Endodermal cell (in vitro differentiated cells): ENCODE data around the gene HHAT. TPM values are rescaled to one million over a fixed set of nuclear protein-coding genes. Genes with fewer than 3 reads are reported as not detected.

ENCODE experiments used
- DNase-seq: peaks from one replicate; pipeline ENCODE4 v3.0.0-alpha.2; 2017
- H3K27ac ChIP-seq: 2 replicates; pipeline ENCODE4 v1.5.1; 2013; ENCODE audit warnings: mild to moderate bottlenecking, low read depth, low read length, moderate library complexity
- H3K27me3 ChIP-seq: 2 replicates; pipeline ENCODE4 v1.6.1; 2013; ENCODE audit warnings: mild to moderate bottlenecking, low read length, moderate library complexity; ENCODE audit not compliant: insufficient read depth, control insufficient read depth, poor library complexity, severe bottlenecking
- H3K36me3 ChIP-seq: 2 replicates; pipeline ENCODE4 v1.7.0; 2013; ENCODE audit warnings: mild to moderate bottlenecking, low read length, moderate library complexity; ENCODE audit not compliant: control insufficient read depth, insufficient read depth
- H3K4me1 ChIP-seq: one replicate; pipeline ENCODE4 v1.7.0; 2013; ENCODE audit warnings: low read length; ENCODE audit not compliant: control insufficient read depth, insufficient read depth
- H3K4me3 ChIP-seq: 2 replicates; pipeline ENCODE4 v1.5.1; 2013; ENCODE audit warnings: mild to moderate bottlenecking, low read length, moderate library complexity
- H3K9ac ChIP-seq: 2 replicates; pipeline ENCODE4 v1.6.1; 2013; ENCODE audit warnings: mild to moderate bottlenecking, low read length, moderate library complexity; ENCODE audit not compliant: poor library complexity, severe bottlenecking; ENCODE audit errors: extremely low read depth
- H3K9me3 ChIP-seq: 2 replicates; pipeline ENCODE4 v1.6.1; 2013; ENCODE audit warnings: mild to moderate bottlenecking, low read length, moderate library complexity; ENCODE audit not compliant: control insufficient read depth
- H3K27ac Mint-ChIP-seq: 2 replicates; pipeline ENCODE4 v1.8.0; 2020; ENCODE audit warnings: mixed read lengths
- H3K27me3 Mint-ChIP-seq: 2 replicates; pipeline ENCODE4 v1.8.0; 2021; ENCODE audit warnings: mild to moderate bottlenecking, mixed read lengths; ENCODE audit not compliant: insufficient read depth
- H3K36me3 Mint-ChIP-seq: 2 replicates; pipeline ENCODE4 v1.8.0; 2020; ENCODE audit warnings: low read depth, mixed read lengths
- H3K4me1 Mint-ChIP-seq: 2 replicates; pipeline ENCODE4 v1.8.0; 2020; ENCODE audit warnings: mixed read lengths
- H3K4me3 Mint-ChIP-seq: 2 replicates; pipeline ENCODE4 v1.8.0; 2020; ENCODE audit warnings: mild to moderate bottlenecking, moderate library complexity, mixed read lengths
- H3K9me3 Mint-ChIP-seq: 2 replicates; pipeline ENCODE4 v1.8.0; 2020; ENCODE audit warnings: mild to moderate bottlenecking, mixed read lengths
- WGBS, 2 experiments: methylation state at CpG; one replicate each; pipeline versions ENCODE4 v1.1.5 to v1.1.7; 2013; ENCODE audit warnings: missing lambda C conversion rate in 2 of 2, mixed read lengths in 1 of 2; ENCODE audit not compliant: insufficient coverage in 1 of 2, insufficient read length in 1 of 2; 5-methylcytosine and 5-hydroxymethylcytosine counted together
- total RNA-seq, 2 donors: library from RNA; stranded (reverse); fragmentation: NEBNext Ultra II Directional in 1 of 2; extraction: Animal tissue kit (Norgen Biotek cat#: 25700) in 1 of 2; gene quantifications; 2 replicates in 1 of 2; 3 replicates in 1 of 2; pipeline ENCODE4 v1.2.1, GENCODE V29; 2021
- TF ChIP-seq, protein P1 (sequence below): fragments of 200-600 bp; sonication (generic); conservative IDR thresholded peaks from 2 replicates; pipeline ENCODE4 v1.5.0; 2021; ENCODE audit warnings: antibody characterized with exemption, mild to moderate bottlenecking

The HHAT gene
- total RNA-seq, 2 donors from 2014 or later: 6.9 to 9.8 TPM

- H3K4me3 Mint-ChIP-seq: no peak overlapping the region
- TF ChIP-seq, protein P1, sequence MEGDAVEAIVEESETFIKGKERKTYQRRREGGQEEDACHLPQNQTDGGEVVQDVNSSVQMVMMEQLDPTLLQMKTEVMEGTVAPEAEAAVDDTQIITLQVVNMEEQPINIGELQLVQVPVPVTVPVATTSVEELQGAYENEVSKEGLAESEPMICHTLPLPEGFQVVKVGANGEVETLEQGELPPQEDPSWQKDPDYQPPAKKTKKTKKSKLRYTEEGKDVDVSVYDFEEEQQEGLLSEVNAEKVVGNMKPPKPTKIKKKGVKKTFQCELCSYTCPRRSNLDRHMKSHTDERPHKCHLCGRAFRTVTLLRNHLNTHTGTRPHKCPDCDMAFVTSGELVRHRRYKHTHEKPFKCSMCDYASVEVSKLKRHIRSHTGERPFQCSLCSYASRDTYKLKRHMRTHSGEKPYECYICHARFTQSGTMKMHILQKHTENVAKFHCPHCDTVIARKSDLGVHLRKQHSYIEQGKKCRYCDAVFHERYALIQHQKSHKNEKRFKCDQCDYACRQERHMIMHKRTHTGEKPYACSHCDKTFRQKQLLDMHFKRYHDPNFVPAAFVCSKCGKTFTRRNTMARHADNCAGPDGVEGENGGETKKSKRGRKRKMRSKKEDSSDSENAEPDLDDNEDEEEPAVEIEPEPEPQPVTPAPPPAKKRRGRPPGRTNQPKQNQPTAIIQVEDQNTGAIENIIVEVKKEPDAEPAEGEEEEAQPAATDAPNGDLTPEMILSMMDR: no peak
These were observed 11.6 kb downstream of the HHAT start for GRCh38 chr1:210340311-210340710.

GRCh38 chr1:210340841-210341240 lies 12.1 kb downstream of the HHAT start:
- Mint-ChIP-seq H3K36me3 (no peaks in the 10 kb centered on the region), H3K9me3 (no peaks in the 10 kb centered on the region), H3K4me1 (peaks cover 8% of the 10 kb centered on the region), H3K27me3 (peaks cover 38% of the 10 kb centered on the region), H3K4me3 (no peak overlapping the region), H3K27ac (no peak overlapping the region)
- Histone ChIP-seq H3K4me1 (no peaks in the 10 kb centered on the region), H3K36me3 (no peaks in the 10 kb centered on the region), H3K27me3 (peaks cover 47% of the 10 kb centered on the region), H3K27ac (no peak overlapping the region), H3K4me3 (no peak overlapping the region), H3K9me3 (no peaks in the 10 kb centered on the region), H3K9ac (no peak overlapping the region)
- TF ChIP-seq, protein P1: no peak
- no peak for DNase-seq
- 92% methylated on average over 2 of the region's 2 CpGs for WGBS, 2 experiments

More at GRCh38 chr1:210340311-210340710, 11.6 kb downstream of the HHAT start:
- Mint-ChIP-seq H3K4me1 (peaks cover 8% of the 10 kb centered on the region), H3K27ac (no peak overlapping the region), H3K27me3 (peaks cover 43% of the 10 kb centered on the region), H3K36me3 (no peaks in the 10 kb centered on the region), H3K9me3 (no peaks in the 10 kb centered on the region)
- no peak overlapping the region for H3K9ac ChIP-seq
- H3K27ac ChIP-seq: no peak overlapping the region
- DNase-seq: no peak
- H3K36me3 ChIP-seq: no peaks in the 10 kb centered on the region
- no peak overlapping the region for H3K4me3 ChIP-seq
- no peaks in the 10 kb centered on the region for H3K4me1 ChIP-seq
- peaks cover 47% of the 10 kb centered on the region for H3K27me3 ChIP-seq
- WGBS, 2 experiments: 90 to 100% methylated on average over 2 to 3 of the region's 3 CpGs
- H3K9me3 ChIP-seq: no peaks in the 10 kb centered on the region

DNA sequence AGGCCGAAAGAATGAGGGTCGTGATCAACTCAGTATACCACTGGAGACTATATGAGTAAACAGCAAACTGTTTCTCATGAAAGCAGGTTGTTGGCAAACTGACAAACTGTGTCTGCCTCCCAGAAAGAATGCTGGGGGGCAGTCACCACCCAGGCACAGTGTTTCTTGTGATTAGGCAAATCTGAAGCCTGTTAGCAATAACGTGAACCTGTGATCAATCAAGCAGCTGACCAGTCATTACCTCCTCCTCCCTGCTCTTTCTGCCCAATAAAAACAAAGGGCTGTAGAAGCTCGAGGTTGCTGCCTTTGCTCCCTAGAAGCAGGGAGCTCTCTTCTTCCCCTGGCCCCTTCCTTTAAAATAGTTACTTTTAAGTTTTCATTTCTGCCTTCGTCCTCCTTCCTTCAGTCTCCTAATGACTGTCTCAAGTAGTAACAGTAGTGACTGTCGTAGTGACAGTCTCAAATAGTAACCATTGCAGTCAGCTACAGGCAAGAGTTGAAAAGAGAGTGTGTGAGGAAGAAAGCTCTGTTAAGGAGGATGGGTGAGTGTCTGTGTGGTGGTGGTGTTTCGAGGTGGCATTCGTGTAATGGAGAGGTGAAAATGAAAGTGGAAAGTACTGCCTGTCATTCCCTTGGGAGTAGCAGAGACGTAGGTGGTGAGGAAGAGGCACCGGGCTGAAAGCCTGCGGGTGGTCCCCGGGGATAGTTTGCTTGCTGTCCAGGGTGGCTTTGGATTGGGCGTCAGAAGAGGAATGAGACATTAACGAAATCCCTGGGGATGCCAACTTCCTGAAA lies 14.5 kb downstream of the HHAT start:
- Histone ChIP-seq H3K36me3 (no peaks in the 10 kb centered on the region), H3K27me3 (peaks cover 41% of the 10 kb centered on the region), H3K27ac (no peak overlapping the region), H3K4me1 (no peaks in the 10 kb centered on the region), H3K9ac (no peak overlapping the region), H3K9me3 (no peaks in the 10 kb centered on the region), H3K4me3 (no peak overlapping the region)
- 83% methylated on average over 9 to 14 of the region's 14 CpGs for WGBS, 2 experiments
- no peak overlapping the region for H3K4me3 Mint-ChIP-seq
- H3K4me1 Mint-ChIP-seq: peaks cover 6% of the 10 kb centered on the region
- TF ChIP-seq, protein P1: no peak
- no peaks in the 10 kb centered on the region for H3K36me3 Mint-ChIP-seq
- H3K27me3 Mint-ChIP-seq: peaks cover 28% of the 10 kb centered on the region
- no peak overlapping the region for H3K27ac Mint-ChIP-seq
- peak; percentile 38 for DNase-seq
- H3K9me3 Mint-ChIP-seq: no peaks in the 10 kb centered on the region
